ENCODE data around the gene GALK2.

Gene GALK2

GRCh38 chr15:49379996-49380395, 209.9 kb downstream of the GALK2 start:
- no peak for TF ChIP-seq CTCF (conservative IDR thresholded peaks at IDR 0.05; ENCODE audit: low read depth, low read length)
- Histone ChIP-seq H3K4me1 (ENCODE audit: low read depth, poor library complexity, severe bottlenecking) (no peaks in the 10 kb centered on the region), H4K20me1 (ENCODE audit: insufficient read depth) (no peaks in the 10 kb centered on the region), H3K27ac (no peak overlapping the region), H2AFZ (ENCODE audit: low read depth) (no peak overlapping the region), H3K79me2 (ENCODE audit: insufficient read depth, low read depth) (no peaks in the 10 kb centered on the region), H3K9ac (no peak overlapping the region), H3K4me2 (no peak overlapping the region), H3K4me3 (IDR thresholded peaks at IDR 0.05; ENCODE audit: insufficient read depth, low read depth, low read length) (no peak overlapping the region), H3K36me3 (ENCODE audit: insufficient read depth) (no peaks in the 10 kb centered on the region), H3K27me3 (ENCODE audit: insufficient read depth, low read depth) (no peaks in the 10 kb centered on the region)

- Histone ChIP-seq H3K27ac (no peak overlapping the region), H3K79me2 (ENCODE audit: insufficient read depth, low read depth) (no peaks in the 10 kb centered on the region), H3K4me2 (no peak overlapping the region), H4K20me1 (ENCODE audit: insufficient read depth) (no peaks in the 10 kb centered on the region), H2AFZ (ENCODE audit: low read depth) (no peak overlapping the region), H3K4me3 (IDR thresholded peaks at IDR 0.05; ENCODE audit: insufficient read depth, low read depth, low read length) (no peak overlapping the region), H3K9ac (no peak overlapping the region), H3K36me3 (ENCODE audit: insufficient read depth) (no peaks in the 10 kb centered on the region), H3K4me1 (ENCODE audit: low read depth, poor library complexity, severe bottlenecking) (no peaks in the 10 kb centered on the region), H3K27me3 (ENCODE audit: insufficient read depth, low read depth) (no peaks in the 10 kb centered on the region)
- TF ChIP-seq CTCF (conservative IDR thresholded peaks at IDR 0.05; ENCODE audit: low read depth, low read length), result no peak
These were observed 210.9 kb downstream of the GALK2 start for GRCh38 chr15:49380912-49381311.

Data from KMS-11 (cell line).